Activated CD4-positive, alpha-beta T cell treated with anti-CD3 and anti-CD28 coated beads, Interleukin-2, amount 50 U/mL, for 24 hours (primary cell): ENCODE results near the gene KDM4C.
"Not testable (repeated sequence)": the region's sequence is repeated elsewhere in the genome, so short reads cannot be mapped to it uniquely, and the experiment has no call there.

Source experiments
- DNase-seq, 2 donors: peaks; one replicate each; pipeline ENCODE4 v3.0.0-alpha.2; 2020; ENCODE audit warnings: low read depth in 1 of 2, low spot score in 1 of 2

Gene KDM4C

GRCh38 chr9:7154650-7155049 is 396.9 kb downstream of the KDM4C start:
- DNase-seq: no peak

- no peak for DNase-seq
Observed at GRCh38 chr9:7161469-7161868, 403.7 kb downstream of the KDM4C start.

GRCh38 chr9:7163932-7164331 is 406.2 kb downstream of the KDM4C start:
- DNase-seq: no peak

GRCh38 chr9:7164440-7165330 is 406.9 kb downstream of the KDM4C start:
- DNase-seq: no peak

- DNase-seq: no peak
Observed at GRCh38 chr9:7165331-7165975, 407.7 kb downstream of the KDM4C start.

- DNase-seq: no peak
Observed at GRCh38 chr9:7166074-7166473, 408.3 kb downstream of the KDM4C start.

- DNase-seq: no peak
Observed at GRCh38 chr9:7169717-7170389, 412.1 kb downstream of the KDM4C start.

- no peak for DNase-seq
Observed at GRCh38 chr9:7171396-7172153, 413.8 kb downstream of the KDM4C start.

GRCh38 chr9:7172154-7173115 is 414.7 kb downstream of the KDM4C start:
- no peak for DNase-seq

GRCh38 chr9:7173139-7173538 is 415.4 kb downstream of the KDM4C start:
- DNase-seq: no peak

GRCh38 chr9:7174301-7174700 is 416.5 kb downstream of the KDM4C start:
- no peak for DNase-seq

- no peak for DNase-seq
Observed at GRCh38 chr9:7174884-7175283, 417.1 kb downstream of the KDM4C start.

GRCh38 chr9:7176561-7176960 is 418.8 kb downstream of the KDM4C start:
- DNase-seq: no peak

GRCh38 chr9:7177383-7177782 is 419.6 kb downstream of the KDM4C start:
- DNase-seq: no peak

- no peak for DNase-seq
Observed at GRCh38 chr9:7178729-7179128, 421.0 kb downstream of the KDM4C start.

GRCh38 chr9:7180247-7180646 is 422.5 kb downstream of the KDM4C start:
- DNase-seq: no peak

- DNase-seq: not testable (repeated sequence)
Observed at GRCh38 chr9:7183139-7183538, 425.4 kb downstream of the KDM4C start.

- no peak for DNase-seq
Observed at GRCh38 chr9:7185612-7186011, 427.8 kb downstream of the KDM4C start.

GRCh38 chr9:7186175-7186574 is 428.4 kb downstream of the KDM4C start:
- DNase-seq: no peak

- DNase-seq: no peak
Observed at GRCh38 chr9:7192266-7192665, 434.5 kb downstream of the KDM4C start.
